ENCODE data around the gene ING3.

Gene ING3

DNA sequence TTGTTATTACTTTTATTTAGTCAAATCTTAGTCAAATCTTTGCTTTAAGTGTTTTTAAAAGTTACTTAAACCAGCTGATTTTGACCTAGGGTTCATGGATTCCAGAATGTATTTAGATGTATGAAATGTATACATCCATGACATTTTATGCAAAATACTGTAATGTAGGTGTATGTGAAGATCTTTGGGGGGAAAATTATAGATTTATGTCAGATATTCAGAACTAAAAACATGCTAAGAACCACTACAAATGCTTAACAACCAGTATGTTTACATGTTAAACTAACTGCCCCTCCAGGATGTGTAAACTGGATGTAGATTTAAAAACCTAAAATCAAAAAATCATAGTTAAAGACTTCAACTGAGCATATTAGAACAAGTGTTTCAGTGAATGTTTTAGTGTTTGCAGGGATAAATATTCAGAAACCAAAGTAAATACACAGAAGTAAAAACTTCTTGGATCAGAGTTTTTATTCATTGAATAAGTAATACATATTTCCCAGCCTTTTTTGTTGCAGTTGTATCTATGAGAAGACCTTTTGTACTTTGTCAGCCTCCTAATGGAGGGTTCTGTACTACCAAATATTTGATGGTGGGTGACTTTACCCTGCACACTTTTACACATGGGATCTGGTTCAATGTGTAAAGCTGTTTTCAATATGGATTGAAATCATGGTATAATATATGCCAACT, 41.8 kb downstream of the ING3 start:
- DNase-seq (ENCODE audit: insufficient read length, low spot score) (no peak), FAIRE-seq (no peak)
- TF ChIP-seq, protein P1, sequence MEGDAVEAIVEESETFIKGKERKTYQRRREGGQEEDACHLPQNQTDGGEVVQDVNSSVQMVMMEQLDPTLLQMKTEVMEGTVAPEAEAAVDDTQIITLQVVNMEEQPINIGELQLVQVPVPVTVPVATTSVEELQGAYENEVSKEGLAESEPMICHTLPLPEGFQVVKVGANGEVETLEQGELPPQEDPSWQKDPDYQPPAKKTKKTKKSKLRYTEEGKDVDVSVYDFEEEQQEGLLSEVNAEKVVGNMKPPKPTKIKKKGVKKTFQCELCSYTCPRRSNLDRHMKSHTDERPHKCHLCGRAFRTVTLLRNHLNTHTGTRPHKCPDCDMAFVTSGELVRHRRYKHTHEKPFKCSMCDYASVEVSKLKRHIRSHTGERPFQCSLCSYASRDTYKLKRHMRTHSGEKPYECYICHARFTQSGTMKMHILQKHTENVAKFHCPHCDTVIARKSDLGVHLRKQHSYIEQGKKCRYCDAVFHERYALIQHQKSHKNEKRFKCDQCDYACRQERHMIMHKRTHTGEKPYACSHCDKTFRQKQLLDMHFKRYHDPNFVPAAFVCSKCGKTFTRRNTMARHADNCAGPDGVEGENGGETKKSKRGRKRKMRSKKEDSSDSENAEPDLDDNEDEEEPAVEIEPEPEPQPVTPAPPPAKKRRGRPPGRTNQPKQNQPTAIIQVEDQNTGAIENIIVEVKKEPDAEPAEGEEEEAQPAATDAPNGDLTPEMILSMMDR (IDR thresholded peaks at IDR 0.05; ENCODE audit: insufficient read depth, missing control alignments) = no peak

DNA sequence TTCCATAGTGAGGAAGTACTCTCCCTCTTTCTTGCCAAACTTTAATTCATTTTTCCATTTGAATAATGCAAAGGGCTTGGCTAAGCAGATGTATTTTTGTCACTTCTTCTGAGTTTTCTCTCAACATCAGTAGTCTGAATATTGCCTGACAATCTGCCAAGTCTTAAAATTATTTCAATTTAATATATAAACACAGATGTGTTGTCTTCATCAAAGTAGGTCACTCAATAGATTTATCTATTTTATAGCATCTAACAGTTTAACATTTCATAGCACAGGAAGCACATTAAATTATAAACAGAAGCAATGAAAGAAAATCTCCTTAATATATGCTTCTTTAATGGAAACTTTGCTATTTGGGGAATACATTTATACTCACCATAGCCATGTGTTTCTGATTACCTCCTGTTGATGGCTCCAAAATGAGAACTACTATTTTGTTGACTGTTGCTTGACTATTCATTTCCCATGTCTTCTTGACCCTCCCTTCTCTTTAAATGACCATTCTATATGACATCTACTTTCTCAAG, 42.5 kb downstream of the ING3 start:
- DNase-seq (ENCODE audit: insufficient read length, low spot score) (no peak), FAIRE-seq (no peak)
- TF ChIP-seq, protein P1 (IDR thresholded peaks at IDR 0.05; ENCODE audit: insufficient read depth, missing control alignments) = no peak

DNA sequence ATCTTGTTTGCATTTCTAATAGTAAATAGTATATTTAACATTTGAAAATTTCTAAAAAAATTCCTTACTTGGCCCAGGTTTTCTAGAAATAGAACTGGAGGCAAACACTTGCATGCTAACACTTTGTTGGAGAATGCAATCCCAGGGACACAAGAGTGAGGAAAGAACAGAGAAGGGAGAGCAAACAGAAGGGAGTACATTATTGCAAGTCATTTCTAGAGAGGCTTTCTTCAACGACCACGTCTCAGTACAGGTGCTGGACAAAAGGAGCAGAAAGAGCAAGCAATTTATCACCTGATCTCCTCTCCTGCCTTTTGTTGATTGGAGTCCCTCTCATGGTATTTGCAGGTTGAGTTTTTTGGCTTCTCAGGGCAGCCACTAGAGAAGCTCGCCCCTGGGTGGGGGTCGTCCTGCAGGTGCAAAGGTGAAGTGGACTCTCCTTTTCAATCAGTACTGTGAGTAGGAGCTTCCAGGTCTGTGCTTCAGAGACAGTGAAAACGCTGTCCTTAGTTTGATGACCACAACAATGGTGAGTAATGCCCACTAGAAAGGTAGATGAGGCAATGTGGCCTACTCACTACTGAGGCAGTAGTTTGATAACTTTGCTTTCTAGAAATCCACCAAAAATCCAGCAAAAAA, 43.1 kb downstream of the ING3 start:
- no peak for FAIRE-seq
- DNase-seq (ENCODE audit: insufficient read length, low spot score) = no peak
- TF ChIP-seq, protein P1 (IDR thresholded peaks at IDR 0.05; ENCODE audit: insufficient read depth, missing control alignments) = no peak

DNA sequence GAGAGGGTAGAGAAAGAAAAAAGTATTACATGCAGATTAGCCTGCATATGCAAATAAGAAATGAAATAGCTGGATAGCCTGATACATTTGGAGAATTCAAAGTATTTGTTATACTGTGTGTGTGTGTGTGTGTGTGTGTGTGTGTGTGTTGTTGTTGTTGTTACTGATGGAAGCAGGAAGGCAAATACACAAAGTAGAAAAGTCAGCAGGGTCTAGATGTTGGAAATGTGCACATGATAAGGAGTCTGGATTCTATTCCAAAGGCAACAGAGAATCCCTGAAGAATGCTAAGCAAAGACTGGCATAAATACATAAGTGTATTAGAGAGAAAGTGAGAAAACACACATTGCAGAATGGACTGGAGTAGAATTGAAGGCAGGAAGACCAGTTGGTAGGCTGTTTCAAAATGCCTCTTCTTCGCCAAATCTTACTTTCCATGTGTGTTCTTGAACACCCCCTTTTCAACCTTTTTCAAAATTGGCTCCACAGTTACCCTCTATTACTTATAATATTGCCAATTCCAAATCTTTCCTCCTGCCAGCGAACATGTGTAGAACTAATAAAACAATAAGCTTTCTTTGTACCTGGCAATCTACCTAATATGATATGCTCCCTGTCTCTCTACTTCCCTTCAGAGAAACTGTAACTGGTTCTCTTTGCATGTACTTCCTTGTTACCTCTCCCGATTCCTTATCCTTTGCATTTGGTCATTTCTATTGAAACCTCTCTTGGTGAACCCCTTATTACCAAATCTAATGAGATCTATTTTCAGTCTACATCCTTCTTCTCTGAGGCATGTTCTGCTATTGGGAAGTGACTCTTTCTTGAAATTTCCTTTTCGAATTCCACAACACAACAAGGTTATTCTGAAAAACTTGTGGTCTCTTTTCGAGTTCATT, 44.2 kb downstream of the ING3 start:
- DNase-seq (ENCODE audit: insufficient read length, low spot score) = no peak
- TF ChIP-seq, protein P1 (IDR thresholded peaks at IDR 0.05; ENCODE audit: insufficient read depth, missing control alignments) = no peak

DNA sequence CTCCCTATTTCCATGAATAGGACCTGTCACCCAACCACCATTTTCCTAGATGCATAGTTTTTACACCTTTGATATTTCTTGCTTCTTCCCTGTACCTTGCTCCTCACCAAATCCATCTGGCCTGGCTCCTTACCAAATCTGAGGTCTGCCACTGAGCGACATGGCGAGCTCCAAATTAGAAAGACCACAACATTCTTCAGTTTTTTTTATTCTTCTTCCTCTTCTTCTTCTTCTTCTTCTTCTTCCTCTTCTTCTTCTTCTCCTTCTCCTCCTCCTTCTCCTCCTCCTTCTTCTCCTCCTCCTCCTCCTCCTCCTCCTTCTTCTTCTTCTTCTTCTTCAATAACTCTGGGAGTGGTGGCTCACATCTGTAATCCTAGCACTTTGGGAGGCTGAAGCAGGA, 45.1 kb downstream of the ING3 start:
- FAIRE-seq = no peak
- no peak for DNase-seq (ENCODE audit: insufficient read length, low spot score)
- TF ChIP-seq, protein P1 (IDR thresholded peaks at IDR 0.05; ENCODE audit: insufficient read depth, missing control alignments) = no peak

More for the DNA sequence above, 44.2 kb downstream of the ING3 start:
- no peak for FAIRE-seq

DNA sequence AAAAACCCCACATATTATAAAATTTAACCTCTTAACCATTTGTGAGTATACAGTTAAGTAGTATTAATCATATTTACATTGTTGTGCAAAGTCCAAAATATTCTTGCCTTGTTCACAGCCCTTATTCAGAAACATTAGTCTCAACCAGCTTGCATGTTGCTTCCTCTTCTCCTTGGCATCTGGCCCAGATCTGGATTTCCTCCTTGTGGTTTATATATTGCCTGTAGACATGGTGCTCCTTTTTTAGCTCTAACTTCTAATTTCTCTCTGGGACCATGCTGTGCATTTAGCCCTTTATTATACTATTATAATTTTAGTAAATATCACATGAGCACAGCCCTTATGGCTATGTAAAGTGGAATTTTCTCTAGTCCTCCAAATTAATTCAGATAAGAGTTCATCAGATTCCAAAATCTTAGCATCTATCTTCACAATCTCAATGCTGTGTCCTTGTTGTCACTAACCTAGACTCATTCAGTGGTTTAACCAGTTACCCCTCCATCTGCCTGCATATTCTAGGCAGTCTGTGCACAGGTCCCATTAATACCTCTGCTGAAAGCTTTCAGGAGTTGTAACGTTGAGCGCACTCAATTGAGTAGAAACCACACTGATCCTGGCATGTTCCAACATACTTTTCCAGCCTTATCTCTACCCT, 45.9 kb downstream of the ING3 start:
- FAIRE-seq (no peak), DNase-seq (ENCODE audit: insufficient read length, low spot score) (no peak)
- TF ChIP-seq, protein P1 (IDR thresholded peaks at IDR 0.05; ENCODE audit: insufficient read depth, missing control alignments) = no peak

Measured in D721Med (cell line).